NOMO-1 (cell line): Measurements from ENCODE around the gene FGFR2.

Experiments used
- DNase-seq, 2 experiments: peaks; one replicate each; lab custom pipeline; 2025; ENCODE audit not compliant: unreplicated experiment in 2 of 2; lab: John Stamatoyannopoulos, UW

FGFR2 gene

DNA sequence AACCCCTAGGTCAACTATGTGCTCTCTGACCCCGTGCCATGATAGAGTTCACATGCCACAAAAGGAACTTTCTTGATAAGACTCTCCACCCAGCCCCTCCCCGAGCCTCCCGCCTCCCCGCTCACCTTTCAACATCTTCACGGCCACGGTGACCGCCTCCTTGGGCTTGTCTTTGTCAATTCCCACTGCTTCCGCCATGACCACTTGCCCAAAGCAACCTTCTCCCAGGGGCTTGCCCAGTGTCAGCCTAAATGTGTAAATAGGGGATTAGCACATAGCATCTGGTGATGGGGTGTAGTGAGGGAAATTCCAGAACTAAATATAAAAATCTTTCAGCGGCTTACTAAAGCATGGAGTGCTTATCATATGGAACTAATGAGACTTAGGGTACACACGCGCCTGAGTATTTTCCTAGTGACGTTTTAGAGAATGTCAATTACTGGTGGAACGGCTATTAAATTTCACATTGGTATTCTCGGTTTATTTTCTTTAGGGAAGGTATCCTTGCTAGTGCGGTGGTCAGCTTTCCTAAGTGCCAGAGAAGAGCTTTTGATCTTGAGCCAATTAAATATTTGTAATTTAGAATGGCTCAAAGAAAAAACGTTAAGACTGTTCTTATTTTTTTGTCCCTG lies 97.4 kb downstream of the FGFR2 start:
- no peak for DNase-seq

- DNase-seq = no peak
Observed at GRCh38 chr10:121497513-121498470, 100.5 kb downstream of the FGFR2 start.

- no peak for DNase-seq
Observed at GRCh38 chr10:121495719-121496118, 102.5 kb downstream of the FGFR2 start.

DNA sequence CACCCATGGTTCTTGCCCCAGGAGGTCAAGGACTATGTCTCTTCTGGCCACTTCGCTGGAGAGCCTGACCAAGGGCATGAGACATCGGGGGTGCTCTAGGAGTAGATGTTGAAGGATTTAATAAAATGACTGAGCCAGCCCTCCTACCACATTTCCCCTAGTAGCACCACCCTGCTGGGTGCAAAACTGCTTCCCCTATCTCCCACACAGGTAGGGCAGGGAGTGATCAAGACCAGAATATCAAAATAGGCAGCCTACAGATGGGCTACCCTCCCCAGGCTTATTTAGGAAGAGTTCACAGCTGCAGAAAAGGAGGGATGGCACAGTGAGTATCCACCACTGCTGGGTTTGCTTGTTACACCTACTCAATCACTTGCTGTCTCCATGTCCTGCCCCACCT lies 103.9 kb downstream of the FGFR2 start:
- no peak for DNase-seq

DNA sequence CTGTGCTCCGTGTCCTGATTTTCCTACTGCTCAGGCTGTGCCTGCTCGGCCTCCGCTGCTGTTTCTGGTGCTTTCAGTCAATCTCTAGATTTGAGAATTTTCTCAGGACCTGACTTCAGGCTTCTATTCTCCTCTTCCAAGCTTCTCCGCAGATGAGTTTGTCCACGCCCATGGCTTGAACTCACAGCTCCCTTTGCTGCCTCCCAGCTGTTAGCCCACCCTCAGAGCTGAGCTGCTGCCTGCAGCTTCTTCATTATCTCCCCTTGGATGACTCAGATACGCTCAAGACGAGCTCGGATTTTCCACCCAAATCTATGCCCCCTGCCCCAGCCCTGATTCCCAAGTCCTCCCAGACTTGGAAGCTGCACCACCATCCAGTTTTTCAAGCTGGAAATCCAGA lies 104.7 kb downstream of the FGFR2 start:
- DNase-seq = no peak

GRCh38 chr10:121490871-121491519 lies 107.2 kb downstream of the FGFR2 start:
- DNase-seq = no peak

DNA sequence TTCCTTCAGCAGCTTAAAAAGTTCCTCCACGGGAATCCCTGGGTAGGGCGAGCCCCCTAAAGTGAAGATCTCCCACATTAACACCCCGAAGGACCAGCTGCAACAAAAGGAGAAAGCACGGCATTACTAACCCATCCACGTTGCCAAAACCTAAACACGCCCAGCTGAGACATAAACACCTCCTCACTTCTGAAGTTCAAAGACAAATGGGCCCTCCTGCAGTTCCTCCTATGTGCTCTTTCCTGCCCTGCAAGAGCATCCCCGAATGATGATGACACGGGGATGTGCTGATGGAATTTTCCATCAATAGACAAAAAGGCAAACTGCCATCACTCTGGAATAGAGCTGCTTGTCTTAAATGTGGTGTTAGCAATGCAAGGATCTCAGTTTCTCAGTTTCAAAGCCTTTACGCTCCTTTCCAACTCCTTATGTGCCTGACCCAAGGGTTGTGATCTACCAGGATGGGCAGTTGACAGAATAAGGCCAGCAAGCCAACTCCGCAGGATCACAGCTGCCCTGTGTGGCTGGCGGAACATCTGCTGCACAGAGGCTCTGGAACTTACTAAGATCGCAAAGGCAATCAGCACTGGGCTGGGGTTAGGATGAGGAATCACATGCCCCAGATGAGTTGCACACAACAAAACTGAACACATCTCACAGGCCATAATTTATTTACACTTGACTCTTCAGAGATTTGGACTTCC lies 112.7 kb downstream of the FGFR2 start:
- no peak for DNase-seq

- no peak for DNase-seq
Observed at GRCh38 chr10:121484816-121485215, 113.4 kb downstream of the FGFR2 start.

GRCh38 chr10:121484401-121484800 lies 113.8 kb downstream of the FGFR2 start:
- no peak for DNase-seq

- no peak for DNase-seq
Observed at GRCh38 chr10:121481180-121481579, 117.1 kb downstream of the FGFR2 start.

DNA sequence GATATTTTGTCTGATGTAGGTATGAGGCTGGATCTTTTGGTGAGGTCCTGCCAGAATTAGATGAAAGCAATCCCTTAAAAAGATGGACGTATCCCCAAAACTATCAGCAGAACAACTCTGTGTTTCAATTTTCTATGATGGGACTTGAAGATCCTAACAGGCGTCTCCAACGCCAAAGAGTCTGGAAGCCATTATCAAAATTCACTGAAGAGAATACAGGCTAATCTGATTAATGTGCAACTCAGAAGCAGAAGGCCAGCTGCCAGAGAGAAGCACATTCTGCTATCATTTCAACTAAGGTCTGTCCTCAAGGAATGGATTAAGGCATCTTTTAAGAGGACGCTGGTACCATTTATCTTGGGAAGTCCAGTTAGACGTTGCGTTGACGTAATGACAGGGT lies 119.7 kb downstream of the FGFR2 start:
- no peak for DNase-seq

DNA sequence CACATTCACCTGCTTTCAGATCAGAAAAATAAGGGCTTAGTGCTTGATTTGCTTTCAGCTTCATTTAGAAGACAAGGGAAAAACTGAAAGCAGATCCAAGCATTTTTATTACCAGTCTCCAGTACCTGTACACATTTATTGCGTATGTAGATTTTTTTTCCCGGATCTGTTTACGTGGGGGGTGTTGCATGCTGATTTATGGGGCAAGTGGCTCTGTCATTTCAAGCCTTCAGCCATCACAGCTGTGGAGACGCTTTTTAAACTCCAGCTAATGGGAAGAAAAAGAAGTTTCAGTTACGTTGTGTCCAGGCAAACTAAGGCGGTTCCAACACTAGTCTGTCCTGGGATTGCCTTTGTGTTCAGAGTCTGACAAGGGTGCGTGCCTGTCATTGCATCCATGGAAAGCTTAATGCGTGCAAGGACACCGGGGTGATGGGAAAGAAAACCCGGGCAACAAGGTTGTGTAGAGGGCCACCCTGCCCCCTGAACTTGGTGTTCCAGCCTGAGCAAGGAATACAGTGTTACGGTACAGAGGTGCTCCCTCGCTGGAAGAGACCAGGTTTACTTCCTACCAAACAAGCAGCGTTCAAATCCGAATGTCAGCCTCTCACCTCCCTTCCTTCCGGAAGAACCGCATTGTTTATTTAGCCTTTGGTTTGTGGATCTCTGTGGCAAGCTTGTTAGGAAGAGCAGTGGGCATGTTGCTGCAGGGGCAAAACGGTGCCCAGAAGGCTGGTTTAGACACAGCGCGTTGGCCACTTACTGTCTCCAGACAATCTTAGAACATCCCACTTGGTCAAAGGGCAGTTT lies 128.2 kb downstream of the FGFR2 start:
- no peak for DNase-seq

DNA sequence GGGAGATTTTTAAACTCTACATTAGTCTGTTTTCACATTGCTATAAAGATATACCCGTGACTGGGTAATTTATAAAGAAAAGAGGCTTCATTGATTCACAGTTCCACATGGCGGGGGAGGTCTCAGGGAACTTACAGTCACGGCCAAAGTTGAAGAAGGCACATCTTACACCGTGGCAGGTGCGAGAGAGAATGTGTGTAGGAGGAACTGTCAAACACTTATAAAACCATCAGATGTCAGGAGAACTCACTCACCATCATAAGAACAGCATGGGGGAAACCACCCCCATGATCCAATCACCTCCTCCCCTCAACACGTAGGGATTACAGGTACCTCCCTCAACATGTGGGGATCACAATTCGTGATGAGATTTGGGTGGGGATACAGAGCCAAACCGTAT lies 129.5 kb downstream of the FGFR2 start:
- no peak for DNase-seq

DNA sequence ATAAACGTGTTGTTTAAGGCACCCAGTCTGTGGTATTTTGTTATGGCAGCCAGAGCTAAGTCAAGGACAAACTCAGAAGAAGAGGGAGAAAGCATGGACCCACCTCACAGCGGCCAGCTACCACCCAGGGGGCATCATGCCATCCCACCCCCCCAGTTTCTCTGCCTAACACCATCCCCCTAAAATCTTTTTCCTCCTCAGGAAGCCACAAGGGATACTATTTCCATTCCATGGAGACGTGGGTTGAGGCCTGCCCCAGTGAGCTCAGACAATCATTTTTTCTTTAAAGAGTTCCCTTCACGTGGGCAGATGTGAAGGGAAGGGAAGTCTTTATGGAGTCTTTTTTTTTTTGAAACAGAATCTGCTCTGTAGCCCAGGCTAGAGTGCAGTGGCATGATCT lies 131.8 kb downstream of the FGFR2 start:
- no peak for DNase-seq

DNA sequence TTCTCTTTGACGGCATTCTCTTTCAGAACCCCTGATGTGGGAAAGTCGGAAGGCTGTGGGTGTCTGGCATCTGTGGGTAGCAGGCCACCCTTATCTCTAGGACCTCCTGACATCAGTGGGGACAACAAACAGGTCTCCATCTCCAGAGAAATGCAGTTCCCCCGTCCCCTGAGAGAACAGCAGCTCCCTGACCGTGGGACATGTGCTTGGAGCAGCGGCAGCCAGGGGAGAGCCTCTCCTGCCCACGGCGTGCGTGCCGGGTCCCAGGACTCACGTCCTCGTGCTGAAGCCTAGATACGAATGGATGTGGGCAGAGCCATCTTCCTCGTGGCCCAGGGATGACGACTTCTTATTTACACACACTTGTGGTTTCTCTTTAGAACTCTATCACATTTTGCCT lies 133.0 kb downstream of the FGFR2 start:
- no peak for DNase-seq

DNA sequence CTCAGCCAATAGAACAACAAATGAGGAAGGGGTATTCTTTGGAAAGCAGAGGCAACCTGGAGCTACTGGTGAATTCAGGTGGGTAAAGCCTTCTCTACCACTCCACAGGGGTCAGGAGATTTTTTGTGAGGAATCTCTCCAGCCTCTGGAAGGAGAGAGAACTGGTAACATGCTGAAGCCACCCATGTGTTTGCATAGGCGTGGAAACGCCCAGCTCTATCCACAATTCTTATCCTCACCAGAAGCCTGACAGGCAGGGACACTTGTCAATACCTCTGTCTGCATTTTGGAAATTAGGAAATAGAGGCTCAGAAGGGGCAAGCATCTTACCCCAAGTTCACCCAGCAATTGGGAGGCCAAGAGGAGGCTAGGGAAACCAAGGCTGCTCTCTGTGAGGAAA lies 133.7 kb downstream of the FGFR2 start:
- no peak for DNase-seq

- no peak for DNase-seq
Observed at GRCh38 chr10:121462955-121463354, 135.3 kb downstream of the FGFR2 start.

DNA sequence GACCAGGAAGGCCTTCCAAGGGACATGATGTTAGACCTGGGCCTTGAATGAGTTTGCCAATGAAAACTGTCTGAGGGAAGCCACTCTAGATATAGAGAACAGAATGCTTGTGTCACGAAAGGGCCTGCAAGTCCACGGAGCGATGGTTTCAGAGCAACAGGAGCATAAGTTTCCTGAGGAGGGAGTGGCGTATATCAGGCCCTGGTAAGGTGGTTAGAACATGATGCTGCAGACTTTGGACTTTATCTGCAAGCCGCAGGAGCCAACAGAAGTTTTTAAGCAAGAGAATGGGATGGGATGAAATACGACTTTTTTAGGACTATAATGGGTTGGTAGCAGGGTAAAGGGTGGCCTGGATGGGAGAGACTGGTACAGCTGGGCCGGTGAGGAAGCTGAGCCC lies 136.0 kb downstream of the FGFR2 start:
- DNase-seq = no peak

DNA sequence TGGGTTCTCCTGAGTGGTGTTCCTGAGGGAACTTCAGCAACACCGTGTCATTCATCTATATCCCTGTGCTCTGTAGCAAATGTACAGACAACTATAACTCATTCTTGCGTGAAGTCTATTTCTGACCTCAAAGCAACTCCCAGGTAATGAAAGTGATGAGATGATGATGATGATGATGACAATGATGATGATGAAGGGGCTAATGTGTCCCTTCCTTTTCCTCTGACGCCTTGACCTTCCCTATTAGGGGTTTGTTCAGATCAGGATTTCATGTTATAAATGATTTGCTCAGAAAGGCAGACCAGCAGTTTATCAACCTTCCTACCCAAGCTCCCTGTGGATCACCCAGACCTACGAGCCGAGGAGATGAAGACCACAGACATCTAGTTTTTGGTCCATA lies 136.9 kb downstream of the FGFR2 start:
- no peak for DNase-seq

- DNase-seq = no peak
Observed at GRCh38 chr10:121460733-121461132, 137.5 kb downstream of the FGFR2 start.
